WTC11 (cell line): ENCODE results near the gene C8B. TPM values are rescaled to one million over a fixed set of nuclear protein-coding genes. Genes with fewer than 3 reads are reported as not detected.
A peak's percentile ranks its signal among the peaks of the same experiment; 100 is the strongest.

Experiments
- ATAC-seq: fragments of 200-7000 bp; cut with Tn5 transposase; 2 replicates; pipeline ENCODE4 v1.10.0; 2021; ENCODE audit warnings: mild to moderate bottlenecking, moderate library complexity
- CTCF ChIA-PET: fragments of 300-600 bp; sonication (Branson Sonifier 250); formaldehyde crosslinking; loops from one replicate; lab custom pipeline; 2021; ENCODE audit warnings: antibody characterized with exemption; lab: Charles Lee
- POLR2A ChIA-PET: fragments of 350-600 bp; sonication (Branson Sonifier 250); formaldehyde crosslinking; loops from one replicate; lab custom pipeline; 2021; ENCODE audit warnings: antibody characterized with exemption; lab: Charles Lee
- DNase-seq: peaks from one replicate; pipeline ENCODE4 v3.0.0; 2021; ENCODE audit warnings: low spot score
- H3K27ac Mint-ChIP-seq: 2 replicates; pipeline ENCODE4 v1.8.0; 2021; ENCODE audit warnings: mixed read lengths
- H3K27me3 Mint-ChIP-seq: 2 replicates; pipeline ENCODE4 v1.8.0; 2021; ENCODE audit warnings: low read depth, mild to moderate bottlenecking, moderate library complexity, mixed read lengths
- H3K36me3 Mint-ChIP-seq: 2 replicates; pipeline ENCODE4 v1.8.0; 2021; ENCODE audit warnings: mixed read lengths
- H3K4me1 Mint-ChIP-seq: 2 replicates; pipeline ENCODE4 v1.8.0; 2022; ENCODE audit warnings: mixed read lengths
- H3K4me3 Mint-ChIP-seq: 2 replicates; pipeline ENCODE4 v1.8.0; 2021; ENCODE audit warnings: mild to moderate bottlenecking, moderate library complexity, mixed read lengths
- H3K9me3 Mint-ChIP-seq: 2 replicates; pipeline ENCODE4 v1.8.0; 2021; ENCODE audit warnings: mixed read lengths
- AR ChIP-seq: fragments of 250-450 bp; sonication (Bioruptor Pico); IDR thresholded peaks from 2 replicates; pipeline ENCODE4 v1.9.0; 2021; ENCODE audit warnings: mild to moderate bottlenecking
- ATF3 ChIP-seq: sonication (generic); formaldehyde crosslinking; conservative IDR thresholded peaks from 2 replicates; pipeline ENCODE4 v1.8.1; 2022; ENCODE audit warnings: mild to moderate bottlenecking, missing genetic modification reagents
- CREB1 ChIP-seq: sonication (generic); formaldehyde crosslinking; IDR thresholded peaks from 2 replicates; pipeline ENCODE4 v1.8.0; 2023; ENCODE audit warnings: mild to moderate bottlenecking, missing genetic modification reagents
- CTCF ChIP-seq: fragments of 200-600 bp; IDR thresholded peaks from 2 replicates; pipeline ENCODE4 v1.8.0; 2022; ENCODE audit warnings: antibody characterized with exemption
- E2F5 ChIP-seq: sonication (generic); formaldehyde crosslinking; IDR thresholded peaks from 2 replicates; pipeline ENCODE4 v1.8.1; 2022; ENCODE audit warnings: mild to moderate bottlenecking, moderate library complexity, missing genetic modification reagents
- FOXJ3 ChIP-seq: sonication (generic); formaldehyde crosslinking; IDR thresholded peaks from 2 replicates; pipeline ENCODE4 v1.9.0; 2021; ENCODE audit warnings: missing genetic modification reagents, mild to moderate bottlenecking, borderline replicate concordance
- FOXK1 ChIP-seq: sonication (generic); formaldehyde crosslinking; IDR thresholded peaks from 2 replicates; pipeline ENCODE4 v1.8.0; 2022; ENCODE audit warnings: mild to moderate bottlenecking, moderate library complexity, missing genetic modification reagents
- GABPB1 ChIP-seq: sonication (generic); formaldehyde crosslinking; IDR thresholded peaks from 2 replicates; pipeline ENCODE4 v1.8.1; 2023; ENCODE audit warnings: mild to moderate bottlenecking, missing genetic modification reagents
- GTF2I ChIP-seq: fragments of 250-450 bp; sonication (Bioruptor Pico); conservative IDR thresholded peaks from 2 replicates; pipeline ENCODE4 v1.4.0; 2021; ENCODE audit warnings: mild to moderate bottlenecking
- HMGA2 ChIP-seq: fragments of 250-450 bp; sonication (Bioruptor Pico); IDR thresholded peaks from 2 replicates; pipeline ENCODE4 v1.4.0; 2021; ENCODE audit warnings: mild to moderate bottlenecking, moderate library complexity
- IRF2 ChIP-seq: sonication (generic); formaldehyde crosslinking; IDR thresholded peaks from 2 replicates; pipeline ENCODE4 v1.8.0; 2022; ENCODE audit warnings: low read depth, missing genetic modification reagents, borderline replicate concordance
- JAZF1 ChIP-seq: fragments of 250-450 bp; sonication (Bioruptor Pico); IDR thresholded peaks from 2 replicates; pipeline ENCODE4 v1.9.0; 2021; ENCODE audit warnings: moderate library complexity, mild to moderate bottlenecking, inconsistent platforms
- MXD4 ChIP-seq: fragments of 250-450 bp; sonication (Bioruptor Pico); IDR thresholded peaks from 2 replicates; pipeline ENCODE4 v1.8.0; 2021; ENCODE audit warnings: mild to moderate bottlenecking, moderate library complexity, borderline replicate concordance
- NFATC4 ChIP-seq: fragments of 250-450 bp; sonication (Bioruptor Pico); IDR thresholded peaks from 2 replicates; pipeline ENCODE4 v1.9.0; 2021; ENCODE audit warnings: mild to moderate bottlenecking
- NR2C2 ChIP-seq: sonication (generic); formaldehyde crosslinking; IDR thresholded peaks from 2 replicates; pipeline ENCODE4 v1.8.0; 2022; ENCODE audit warnings: mild to moderate bottlenecking, missing genetic modification reagents
- PREB ChIP-seq: sonication (generic); formaldehyde crosslinking; IDR thresholded peaks from 2 replicates; pipeline ENCODE4 v1.8.1; 2022; ENCODE audit warnings: mild to moderate bottlenecking, missing genetic modification reagents, moderate library complexity, borderline replicate concordance
- ZBTB21 ChIP-seq: sonication (generic); formaldehyde crosslinking; IDR thresholded peaks from 2 replicates; pipeline ENCODE4 v1.8.1; 2023; ENCODE audit warnings: mild to moderate bottlenecking, missing genetic modification reagents, borderline replicate concordance
- ZNF121 ChIP-seq: sonication (generic); formaldehyde crosslinking; IDR thresholded peaks from 2 replicates; pipeline ENCODE4 v1.8.0; 2023; ENCODE audit warnings: missing genetic modification reagents
- ZNF263 ChIP-seq: sonication (generic); formaldehyde crosslinking; IDR thresholded peaks from 2 replicates; pipeline ENCODE4 v1.8.1; 2022; ENCODE audit warnings: low read depth, mild to moderate bottlenecking, moderate library complexity, missing genetic modification reagents
- ZNF317 ChIP-seq: sonication (generic); formaldehyde crosslinking; IDR thresholded peaks from 2 replicates; pipeline ENCODE4 v1.8.1; 2023; ENCODE audit warnings: low read depth, mild to moderate bottlenecking, moderate library complexity, missing genetic modification reagents, borderline replicate concordance
- ZNF396 ChIP-seq: fragments of 250-450 bp; sonication (Bioruptor Pico); IDR thresholded peaks from 2 replicates; pipeline ENCODE4 v1.8.0; 2021; ENCODE audit warnings: mild to moderate bottlenecking, moderate library complexity, borderline replicate concordance
- ZNF671 ChIP-seq: fragments of 250-450 bp; sonication (Bioruptor Pico); IDR thresholded peaks from 2 replicates; pipeline ENCODE4 v1.8.0; 2021; ENCODE audit warnings: mild to moderate bottlenecking
- ZSCAN18 ChIP-seq: fragments of 250-450 bp; sonication (Bioruptor Pico); IDR thresholded peaks from 2 replicates; pipeline ENCODE4 v2.1.2; 2022; ENCODE audit warnings: mild to moderate bottlenecking, moderate library complexity
- total RNA-seq: library from RNA; stranded (reverse); gene quantifications from 3 replicates; pipeline ENCODE4 v1.2.3, GENCODE V29; 2021

The C8B gene
- total RNA-seq, 1 experiment from 2014 or later = 0.46 TPM

- ChIA-PET CTCF (no interaction called here), POLR2A (no interaction called here)
- TF ChIP-seq ZBTB21 (CRISPR knock-in tag) = no peak
- TF ChIP-seq HMGA2 = peak; percentile 97
- TF ChIP-seq, all 79 proteins: peak for 1
- Mint-ChIP-seq H3K4me3 (no peak overlapping the region), H3K36me3 (no peaks in the 10 kb centered on the region), H3K9me3 (peaks cover 9% of the 10 kb centered on the region), H3K27me3 (0 out of 2 replicates have a peak, but pooled peaks cover 4% of the 10 kb centered on the region), H3K27ac (no peak overlapping the region), H3K4me1 (no peaks in the 10 kb centered on the region)
- DNase-seq (no peak), ATAC-seq (no peak)
Measured at GRCh38 chr1:56966698-56966999, 834 bp upstream of the C8B start.

GRCh38 chr1:56965191-56965590 is 624 bp downstream of the C8B start:
- DNase-seq = no peak
- peaks cover 9% of the 10 kb centered on the region for H3K9me3 Mint-ChIP-seq
- ATAC-seq = no peak
- CTCF ChIA-PET = interaction anchor here (1.3 kb wide), 1 partner anchor 134 kb away, joined by 5 read pairs; no protein-coding TSS in a partner anchor
- H3K4me3 Mint-ChIP-seq = no peak overlapping the region
- H3K27me3 Mint-ChIP-seq = 0 out of 2 replicates have a peak, but pooled peaks cover 3% of the 10 kb centered on the region
- POLR2A ChIA-PET = no interaction called here
- TF ChIP-seq PREB (CRISPR knock-in tag) (no peak), NR2C2 (CRISPR knock-in tag) (no peak), ZNF671 (CRISPR knock-in tag) (no peak), CTCF (no peak), CREB1 (no peak), GTF2I (CRISPR knock-in tag) (no peak)
- no peaks in the 10 kb centered on the region for H3K36me3 Mint-ChIP-seq
- H3K4me1 Mint-ChIP-seq = no peaks in the 10 kb centered on the region
- H3K27ac Mint-ChIP-seq = no peak overlapping the region

- Mint-ChIP-seq H3K4me1 (no peaks in the 10 kb centered on the region), H3K27ac (no peak overlapping the region), H3K4me3 (no peak overlapping the region), H3K27me3 (no peaks in the 10 kb centered on the region), H3K9me3 (peaks cover 9% of the 10 kb centered on the region), H3K36me3 (no peaks in the 10 kb centered on the region)
- CTCF ChIA-PET = interaction anchor here (1.7 kb wide), 1 partner anchor 144 kb away, joined by 5 read pairs; no protein-coding TSS in a partner anchor
- no peak for DNase-seq
- POLR2A ChIA-PET = no interaction called here
- ATAC-seq = no peak
- TF ChIP-seq AR (CRISPR knock-in tag) = no peak
- TF ChIP-seq ZNF121 (CRISPR knock-in tag) = no peak
- no peak for TF ChIP-seq ZNF396 (CRISPR knock-in tag)
- no peak for TF ChIP-seq NFATC4 (CRISPR knock-in tag)
- TF ChIP-seq MXD4 (CRISPR knock-in tag) = no peak
- no peak for TF ChIP-seq E2F5
- no peak for TF ChIP-seq ZNF317 (CRISPR knock-in tag)
- no peak for TF ChIP-seq ATF3 (CRISPR knock-in tag)
- TF ChIP-seq ZNF263 (CRISPR knock-in tag) = no peak
- no peak for TF ChIP-seq ZSCAN18 (CRISPR knock-in tag)
- no peak for TF ChIP-seq IRF2 (CRISPR knock-in tag)
- no peak for TF ChIP-seq GABPB1 (CRISPR knock-in tag)
- no peak for TF ChIP-seq JAZF1 (CRISPR knock-in tag)
- no peak for TF ChIP-seq ZBTB21 (CRISPR knock-in tag)
- no peak for TF ChIP-seq FOXK1 (CRISPR knock-in tag)
- TF ChIP-seq FOXJ3 (CRISPR knock-in tag) = no peak
- no peak for TF ChIP-seq CREB1
Measured at GRCh38 chr1:56964349-56965017, 1.3 kb downstream of the C8B start.
